Stimulated activated CD4-positive, alpha-beta T cell treated with anti-CD3 and anti-CD28 coated beads, Interleukin-4, amount 100 ng/mL, for 4 hours (primary cell): ENCODE measurements around the gene RAB24.
A peak's percentile ranks its signal among the peaks of the same experiment; 100 is the strongest.
"Not testable (repeated sequence)": the region's sequence is repeated elsewhere in the genome, so short reads cannot be mapped to it uniquely, and the experiment has no call there.

Experiments used
- DNase-seq, 2 experiments: peaks; one replicate each; pipeline ENCODE4 v3.0.0-alpha.2; 2020

RAB24 gene

DNA sequence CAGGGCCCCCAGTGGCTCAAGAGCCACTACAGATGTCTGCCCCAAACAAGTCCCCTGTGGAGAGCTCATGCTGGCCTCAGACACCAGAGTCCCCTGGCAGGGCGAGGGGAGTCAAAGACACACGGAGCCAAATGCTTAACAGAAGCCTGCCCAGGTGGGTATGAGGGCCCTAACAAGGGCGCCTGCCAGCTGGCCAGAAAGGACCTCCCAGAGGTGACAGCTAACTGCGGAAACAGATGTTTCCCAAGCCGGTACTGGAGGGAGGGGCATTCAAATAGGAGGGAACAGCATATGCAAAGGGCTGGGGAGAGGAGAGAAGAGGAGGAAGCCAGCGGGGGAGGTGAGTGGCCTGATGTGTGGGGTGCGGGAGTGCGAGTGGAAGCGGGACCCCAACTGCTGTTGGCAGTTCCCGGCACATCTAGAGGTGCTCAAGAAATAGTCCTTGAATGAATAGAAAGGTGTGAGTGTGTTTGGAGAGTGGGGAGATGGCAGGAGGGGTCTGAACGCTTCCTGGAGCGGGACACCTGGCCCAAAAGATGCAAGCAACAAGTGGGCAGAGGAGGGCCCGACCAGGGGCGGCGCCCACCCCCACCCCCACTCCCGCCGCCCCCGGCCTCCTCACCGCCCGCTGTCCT lies 7.4 kb upstream of the RAB24 start:
- no peak for DNase-seq

DNA sequence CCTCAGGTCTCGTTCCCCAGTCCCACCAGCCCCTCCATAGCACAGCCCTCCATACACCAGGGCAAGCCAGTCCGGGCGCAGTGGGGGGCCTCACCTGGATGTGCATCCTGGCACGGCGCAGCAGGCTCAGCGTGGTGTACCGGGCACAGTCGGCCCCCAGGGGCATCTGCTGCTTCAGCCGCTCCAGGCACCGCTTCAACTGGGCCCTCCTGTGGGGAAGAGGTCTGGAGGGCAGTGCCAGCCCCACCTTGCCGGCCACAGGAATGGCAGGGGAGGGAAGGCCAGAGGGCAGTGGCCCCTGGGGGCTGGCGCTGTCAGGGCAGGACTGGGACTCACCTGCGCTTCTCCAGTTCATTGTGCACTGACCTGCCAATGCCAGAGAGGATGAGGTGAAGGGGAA lies 6.8 kb upstream of the RAB24 start:
- no peak for DNase-seq

DNA sequence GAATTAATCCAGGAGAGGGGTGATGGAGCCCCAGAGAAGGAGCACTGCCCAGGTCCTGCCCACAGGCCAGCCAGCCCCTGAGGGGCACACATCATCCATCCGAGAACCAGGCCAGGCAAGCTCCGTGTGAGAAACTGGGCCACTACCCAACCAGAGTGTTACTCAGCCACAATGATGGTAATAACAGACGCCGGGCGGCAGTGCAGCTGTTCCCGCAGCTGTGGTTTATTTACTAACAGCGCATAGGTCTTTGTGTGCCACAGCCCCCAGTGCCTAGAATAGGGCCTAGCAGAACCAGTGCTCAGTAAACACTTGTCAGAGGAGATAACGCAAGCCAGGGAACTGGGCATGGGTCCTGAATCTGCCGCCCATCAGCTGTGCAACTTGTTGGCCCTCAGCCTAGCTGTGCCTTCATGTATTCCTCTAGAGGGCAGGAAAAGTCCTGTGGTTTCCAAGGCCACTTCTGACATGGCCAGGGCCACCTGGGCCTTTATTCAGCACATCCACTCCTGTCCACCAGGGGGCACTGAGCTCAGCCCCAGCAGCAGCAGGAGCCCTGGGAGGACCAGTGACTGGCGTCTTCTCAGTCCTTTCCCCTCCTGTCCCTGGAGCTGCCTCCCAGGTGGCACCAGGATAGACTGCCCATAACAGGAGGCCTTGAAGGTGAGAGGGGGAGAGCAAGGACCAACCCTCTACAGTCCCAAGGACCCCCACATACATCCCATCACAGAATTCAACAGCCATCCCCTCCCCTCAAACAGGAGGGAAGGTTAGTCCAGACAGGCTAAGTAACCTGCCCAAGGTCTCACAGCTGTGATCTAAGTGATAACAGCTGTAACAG lies 6.1 kb upstream of the RAB24 start:
- peak; percentile 59 to 62 for DNase-seq

DNA sequence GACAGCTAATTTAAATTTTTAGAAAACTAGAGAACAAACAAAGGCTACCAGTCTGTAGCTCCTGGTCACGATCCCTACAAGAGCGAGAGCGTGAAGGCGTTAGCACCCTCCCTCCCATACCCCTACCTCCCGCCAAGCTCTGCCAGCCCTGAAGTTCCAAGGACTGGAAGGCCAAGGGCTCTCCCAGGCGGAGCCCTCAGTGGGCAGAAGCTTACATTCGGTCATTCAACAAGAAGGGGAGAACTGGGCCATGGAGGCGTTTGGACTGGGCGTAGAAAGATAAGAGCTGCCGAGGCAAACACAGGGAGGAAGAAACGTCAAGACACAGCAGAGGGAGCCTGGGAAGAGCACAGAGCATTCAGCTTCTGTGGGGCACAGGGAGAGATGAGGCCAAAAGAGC lies 5.2 kb upstream of the RAB24 start:
- DNase-seq, result no peak

DNA sequence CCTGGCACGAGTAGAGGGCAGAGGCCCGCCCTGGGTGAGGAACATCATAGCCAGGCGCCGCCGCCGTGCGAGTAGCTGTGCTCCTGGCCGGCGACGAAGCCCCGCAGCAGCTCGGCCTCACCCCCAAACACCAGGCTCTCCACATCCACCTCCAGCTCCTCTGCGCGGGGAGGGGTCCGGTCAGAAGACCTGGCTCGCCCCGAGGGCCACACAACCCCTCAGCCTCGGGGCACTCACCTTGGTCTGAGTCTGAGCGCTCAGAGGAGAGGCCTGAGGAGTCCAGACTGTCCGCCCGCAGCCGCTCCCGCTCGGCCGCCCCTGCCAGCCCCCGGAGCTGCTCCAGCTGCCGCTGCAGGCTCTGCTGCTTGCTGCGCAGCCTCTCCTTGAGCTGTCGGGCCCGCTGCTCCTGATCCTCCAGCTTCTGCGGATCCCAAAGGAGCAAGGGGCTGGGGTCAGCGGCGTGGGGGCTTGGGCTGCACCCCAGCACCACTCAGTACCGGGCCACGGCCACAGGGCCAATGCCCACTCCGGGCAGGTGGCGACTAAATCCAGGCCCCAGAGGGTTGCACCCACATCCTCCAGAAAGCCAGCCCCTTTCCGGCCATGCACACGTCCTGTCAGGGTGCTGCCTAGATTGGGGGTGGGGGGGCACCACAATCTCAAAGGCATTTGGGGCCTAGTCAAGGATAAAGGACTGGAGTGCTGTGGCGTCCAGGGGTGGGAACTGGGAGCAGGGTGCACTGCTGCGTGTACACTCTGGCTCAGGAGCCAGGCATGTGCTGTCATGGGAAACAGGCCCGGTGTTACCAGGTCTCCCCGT lies 4.2 kb upstream of the RAB24 start:
- DNase-seq, result no peak

DNA sequence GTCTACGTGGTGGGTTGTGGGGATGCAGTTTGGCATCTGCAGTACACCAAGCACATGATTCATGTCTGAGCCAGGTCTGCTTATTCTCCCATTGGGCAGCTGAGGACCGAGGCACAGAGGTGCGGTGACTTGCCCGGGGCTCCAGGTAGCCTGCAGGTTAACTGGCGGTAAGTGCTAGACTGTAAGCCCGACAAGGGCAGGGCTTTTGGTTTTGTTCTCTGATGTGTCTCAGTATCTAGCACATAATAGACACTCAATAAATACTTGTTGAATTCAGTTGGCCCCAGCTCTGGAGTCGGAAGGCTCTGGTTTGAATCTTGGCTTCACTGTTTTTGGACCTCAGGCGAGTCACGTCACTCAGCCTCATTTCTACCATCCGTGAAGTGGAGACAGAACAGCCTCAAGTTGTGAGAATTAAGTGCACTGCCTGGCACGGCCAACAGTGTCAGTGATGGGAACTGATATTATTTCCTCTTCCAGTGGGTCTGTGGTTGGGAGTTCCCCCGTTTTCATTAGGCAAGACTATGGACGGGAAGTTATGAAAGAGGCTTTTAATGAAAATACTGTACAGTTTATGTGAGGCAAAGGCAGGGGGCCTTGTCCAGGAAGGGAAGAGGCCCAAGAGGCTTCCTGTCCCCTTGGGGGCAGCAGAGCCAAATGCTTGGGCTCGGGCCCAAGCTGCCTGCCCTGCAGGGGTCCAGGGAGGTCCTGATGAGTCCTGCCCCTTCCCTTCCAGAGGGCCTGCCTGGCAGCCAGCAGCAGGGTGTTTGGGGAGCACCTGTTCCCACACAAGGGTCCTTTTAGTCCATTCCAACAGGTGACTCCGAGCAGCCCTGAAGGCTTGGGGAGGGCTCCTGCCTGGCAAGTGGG lies 3.4 kb upstream of the RAB24 start:
- DNase-seq, result no peak

DNA sequence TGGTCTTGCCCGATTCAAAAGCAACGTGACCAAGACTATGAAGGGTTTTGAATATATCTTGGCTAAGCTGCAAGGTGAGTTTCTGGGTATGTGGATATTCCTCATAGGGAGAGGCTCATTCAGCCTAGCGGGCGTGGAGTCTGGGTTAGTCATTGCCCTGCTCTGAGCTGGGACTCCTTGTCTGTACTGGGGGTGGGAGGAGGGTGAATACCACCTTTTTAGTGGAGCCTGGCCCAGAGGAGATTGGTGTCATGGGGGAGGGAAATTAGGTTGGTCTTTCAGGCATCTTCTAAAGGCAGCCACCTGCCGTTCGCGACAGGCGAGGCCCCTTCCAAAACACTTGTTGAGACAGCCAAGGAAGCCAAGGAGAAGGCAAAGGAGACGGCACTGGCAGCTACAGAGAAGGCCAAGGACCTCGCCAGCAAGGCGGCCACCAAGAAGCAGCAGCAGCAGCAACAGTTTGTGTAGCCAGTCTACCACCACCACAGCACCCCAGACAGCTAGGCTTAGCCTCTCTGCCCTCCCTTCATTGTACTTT lies 2.7 kb upstream of the RAB24 start:
- DNase-seq, result not testable (repeated sequence)

DNA sequence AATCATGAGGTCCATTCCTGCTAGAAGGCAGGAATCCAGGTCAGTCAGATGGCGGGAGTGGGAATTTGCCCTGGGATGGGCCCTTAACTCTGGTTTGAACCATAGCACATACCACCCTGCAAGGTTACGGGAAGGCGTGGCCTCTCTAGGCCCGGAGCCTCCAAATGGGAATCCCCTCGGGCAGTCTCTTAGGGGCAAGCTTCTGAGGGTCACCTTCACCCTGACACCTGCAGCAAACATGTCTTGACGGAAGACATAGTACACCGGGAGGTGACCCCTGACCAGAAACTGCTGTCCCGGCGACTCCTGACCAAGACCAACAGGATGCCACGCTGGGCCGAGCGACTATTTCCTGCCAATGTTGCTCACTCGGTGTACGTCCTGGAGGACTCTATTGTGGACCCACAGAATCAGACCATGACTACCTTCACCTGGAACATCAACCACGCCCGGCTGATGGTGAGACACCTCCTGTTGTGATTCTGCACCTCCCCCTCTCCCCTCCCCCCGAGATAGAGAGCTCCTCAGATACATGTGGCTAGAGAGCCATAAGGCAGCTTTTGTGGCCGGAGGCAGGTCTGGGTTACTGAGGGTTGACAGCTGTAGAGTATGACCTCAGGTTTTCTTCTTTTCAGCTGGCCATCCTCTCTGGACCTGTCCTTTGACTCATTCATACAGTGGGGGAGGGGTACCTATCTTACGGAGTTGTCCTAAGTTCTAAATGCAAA lies 1.0 kb upstream of the RAB24 start:
- no peak for DNase-seq

DNA sequence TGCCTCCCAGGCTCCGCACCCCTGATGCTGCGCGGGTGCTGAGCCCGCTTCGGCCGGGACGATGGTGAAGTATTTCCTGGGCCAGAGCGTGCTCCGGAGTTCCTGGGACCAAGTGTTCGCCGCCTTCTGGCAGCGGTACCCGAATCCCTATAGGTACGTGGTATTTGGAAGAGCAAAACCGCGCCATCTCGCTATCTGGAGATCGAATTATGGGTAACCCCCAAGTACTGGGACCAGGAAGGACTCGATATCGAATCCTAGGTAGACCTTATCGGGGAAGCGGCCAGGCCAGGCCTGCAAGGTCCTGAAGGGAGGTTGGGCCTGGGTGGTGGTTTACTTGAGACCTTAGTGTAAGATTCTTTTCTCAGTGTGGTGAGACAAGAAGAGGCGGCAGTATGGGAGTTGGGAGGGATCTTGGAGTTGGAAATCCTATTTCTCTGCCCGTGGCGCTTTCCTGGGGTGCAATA lies 439 bp upstream of the RAB24 start:
- DNase-seq, result no peak

DNA sequence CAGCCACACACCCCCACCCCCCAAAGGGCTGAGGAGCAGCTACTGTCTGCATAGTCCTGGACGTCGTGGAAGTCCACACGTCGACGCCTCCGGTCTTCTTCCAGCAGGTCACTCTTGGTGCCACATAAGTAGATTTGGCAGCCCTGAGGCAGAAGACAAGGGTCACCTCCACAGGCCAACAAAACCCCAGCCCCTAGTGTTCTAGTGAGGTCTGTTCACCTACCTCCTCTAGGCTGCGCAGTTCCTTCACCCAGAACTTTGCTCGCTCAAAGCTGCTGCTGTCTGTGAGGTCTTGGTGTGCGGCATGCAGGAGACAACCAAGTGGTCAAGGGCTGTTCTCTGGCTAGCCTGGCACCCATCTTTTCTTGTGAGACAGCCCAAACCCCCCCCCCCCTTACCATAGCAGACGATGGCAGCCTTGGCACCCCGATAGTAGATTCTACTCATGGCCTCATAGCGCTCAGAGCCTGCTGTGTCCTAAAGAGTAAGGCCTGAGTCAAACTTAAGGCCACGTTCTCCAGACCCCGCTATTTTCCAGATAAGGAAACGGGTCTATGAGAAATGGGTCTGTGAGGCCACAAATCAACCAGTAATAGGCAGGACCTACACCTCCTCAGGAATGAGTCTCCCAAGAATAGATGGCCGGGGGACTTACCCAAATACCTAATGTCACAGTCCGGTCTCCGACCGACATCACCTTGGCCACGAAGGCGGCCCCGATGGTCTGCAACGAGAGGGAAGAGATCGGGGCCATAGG lies 987 bp downstream of the RAB24 start:
- DNase-seq, result no peak

DNA sequence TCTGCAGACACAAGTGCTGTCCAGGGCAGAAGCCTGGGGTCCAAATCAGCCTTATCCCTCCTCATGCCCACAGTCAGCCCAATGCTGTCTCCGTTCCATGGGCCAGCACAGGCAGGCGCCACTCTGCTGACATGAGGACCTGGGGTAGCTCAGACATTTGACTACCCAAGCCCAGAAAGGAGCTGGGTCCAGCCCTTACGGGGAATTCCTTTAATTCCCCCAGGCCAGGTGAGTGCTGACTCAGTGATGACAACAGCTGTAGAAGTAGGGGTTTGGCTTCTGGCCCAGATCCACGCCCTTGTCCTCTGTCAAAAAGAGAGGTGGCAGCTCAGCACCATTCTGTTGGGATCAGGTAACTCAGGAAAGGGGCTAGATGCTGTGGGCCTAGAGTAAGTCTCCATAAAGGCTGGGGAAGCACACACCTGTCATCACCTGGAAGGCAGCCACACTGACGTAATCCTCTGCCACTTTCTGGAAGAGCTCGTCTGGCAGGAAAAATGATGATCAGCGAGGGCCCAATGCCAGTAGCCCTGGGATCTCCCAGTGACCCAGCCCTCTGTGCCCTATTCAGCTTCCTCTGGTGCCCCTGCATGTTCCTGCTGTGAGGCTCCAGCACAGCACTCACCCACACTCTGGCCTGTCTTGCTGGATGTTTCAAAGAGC lies 1.9 kb downstream of the RAB24 start:
- no peak for DNase-seq

DNA sequence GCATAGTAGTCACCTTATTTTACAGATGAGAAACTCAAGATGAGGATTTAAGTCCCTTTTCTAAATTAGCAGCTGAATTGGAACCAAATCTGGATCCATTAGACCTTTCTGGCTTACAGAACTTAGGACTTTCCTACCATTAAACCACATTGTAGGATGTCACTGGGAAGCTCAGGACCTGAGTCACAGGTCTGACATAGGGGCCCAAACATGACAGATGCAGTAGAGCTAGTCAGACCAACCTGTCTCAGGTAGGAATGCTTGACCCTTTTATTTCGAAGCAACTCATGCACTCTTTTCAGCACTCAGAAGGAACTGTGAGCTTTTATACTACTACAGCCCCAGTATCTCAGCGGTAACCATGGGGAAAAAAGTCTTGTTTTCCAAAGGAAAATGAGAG lies 2.6 kb downstream of the RAB24 start:
- no peak for DNase-seq

DNA sequence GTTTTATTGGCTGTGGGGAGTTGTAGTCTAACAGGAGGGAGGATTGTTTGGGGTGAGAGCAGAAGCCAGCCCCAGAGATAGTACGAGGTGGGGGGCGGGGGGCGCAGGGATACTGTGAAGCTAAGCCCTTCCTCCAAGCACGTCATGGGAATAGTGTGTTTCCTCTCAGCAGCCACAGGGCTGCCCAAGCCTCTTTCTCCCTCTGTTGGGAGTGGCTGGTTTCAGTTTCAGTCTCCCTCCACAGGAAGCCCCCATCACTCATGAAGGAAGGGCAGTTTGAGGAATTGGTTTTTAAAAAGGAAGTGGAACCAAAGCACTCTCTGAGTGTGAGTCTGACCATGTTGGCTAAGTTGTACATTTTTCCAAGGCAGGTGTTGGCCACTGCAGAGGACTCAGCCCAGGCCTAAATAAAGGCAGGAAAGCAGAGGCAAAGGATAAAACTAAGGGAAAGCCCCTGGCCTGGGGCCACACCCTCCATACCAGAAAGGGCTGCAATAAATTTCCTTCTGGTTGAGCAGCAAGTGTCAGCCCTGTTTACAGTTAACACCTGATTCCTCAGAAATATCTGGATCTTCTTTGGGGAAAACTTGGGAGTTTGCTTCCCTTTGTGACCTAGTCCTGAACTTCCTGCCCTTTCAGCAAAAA lies 3.2 kb downstream of the RAB24 start:
- peak; percentile 17 to 68 for DNase-seq

DNA sequence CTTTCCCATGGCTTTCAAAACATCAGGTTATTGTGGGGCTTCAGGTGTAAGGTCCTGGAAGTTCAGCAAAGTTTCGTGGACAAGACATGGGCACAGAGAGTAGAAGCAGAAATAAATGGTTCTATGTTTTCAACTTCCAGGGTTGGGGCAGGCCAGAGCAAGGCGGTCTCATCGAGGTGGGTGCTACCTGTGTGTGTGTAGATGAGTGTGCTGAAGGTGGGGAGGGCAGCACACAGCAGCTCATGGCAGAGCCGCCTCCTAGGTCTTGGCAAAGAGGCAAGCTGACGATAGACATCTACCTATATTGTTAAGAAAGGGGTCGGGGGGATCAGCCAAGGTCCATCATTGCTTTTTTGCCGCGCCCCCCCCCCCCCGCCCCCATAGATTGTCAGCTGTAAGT lies 3.8 kb downstream of the RAB24 start:
- no peak for DNase-seq

DNA sequence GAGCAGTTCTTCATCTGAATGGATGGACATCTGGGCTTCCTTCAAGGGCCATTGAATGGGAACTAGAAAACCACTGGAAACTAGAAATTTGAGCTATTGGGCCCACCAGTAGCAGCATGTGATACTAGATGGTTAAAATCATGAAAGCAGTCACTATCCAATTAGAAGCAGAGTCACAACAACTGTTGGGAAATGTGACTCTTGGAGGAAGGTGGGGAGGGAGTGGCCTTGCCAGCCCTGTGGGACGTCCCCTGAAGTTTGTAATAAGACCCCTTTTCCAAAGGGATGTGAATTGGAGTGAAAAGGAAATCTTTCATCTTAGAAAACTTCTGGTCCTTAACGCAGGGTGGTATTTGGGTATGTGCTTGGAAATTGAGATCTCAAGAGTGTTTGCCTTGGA lies 5.6 kb downstream of the RAB24 start:
- DNase-seq, result no peak

DNA sequence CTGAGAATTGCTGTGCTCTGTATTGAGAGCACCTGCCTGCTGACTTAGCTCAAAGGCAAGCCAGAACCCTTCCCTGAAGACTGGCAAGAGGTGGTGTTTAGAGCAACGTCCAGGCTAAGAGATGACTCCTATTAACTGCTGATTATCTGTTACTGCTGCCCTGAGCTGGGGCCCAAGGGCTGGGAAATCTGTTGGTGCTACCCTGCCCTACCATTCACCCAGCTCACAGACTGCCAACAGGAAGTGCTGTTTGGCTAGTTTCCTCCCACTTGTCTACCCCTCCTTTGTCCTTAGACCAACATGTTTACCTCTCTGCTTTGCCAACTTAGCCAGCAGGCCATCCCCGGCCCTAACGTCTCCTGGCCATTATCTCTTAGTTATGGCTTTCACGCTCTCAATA lies 6.9 kb downstream of the RAB24 start:
- no peak for DNase-seq

DNA sequence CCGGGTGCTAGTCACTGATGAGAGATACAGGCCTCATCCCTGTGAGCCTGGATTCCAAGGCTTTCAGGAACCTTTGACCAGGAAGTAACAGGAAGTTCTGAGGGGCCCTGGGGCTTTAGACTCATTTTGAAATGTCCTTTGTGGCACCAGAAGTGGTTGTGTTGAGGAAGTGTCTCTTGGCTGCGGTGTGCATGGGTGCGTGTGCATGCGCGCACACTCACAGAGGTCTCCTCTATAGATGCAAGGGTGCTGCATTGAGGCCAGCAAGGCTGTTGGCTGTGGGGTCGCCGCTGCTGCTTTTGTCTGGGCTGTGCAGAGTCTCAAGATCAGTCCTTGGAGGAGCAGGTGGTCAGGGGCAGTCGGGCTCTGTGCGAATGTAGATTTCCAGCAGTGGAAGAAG lies 7.6 kb downstream of the RAB24 start:
- DNase-seq, result no peak

DNA sequence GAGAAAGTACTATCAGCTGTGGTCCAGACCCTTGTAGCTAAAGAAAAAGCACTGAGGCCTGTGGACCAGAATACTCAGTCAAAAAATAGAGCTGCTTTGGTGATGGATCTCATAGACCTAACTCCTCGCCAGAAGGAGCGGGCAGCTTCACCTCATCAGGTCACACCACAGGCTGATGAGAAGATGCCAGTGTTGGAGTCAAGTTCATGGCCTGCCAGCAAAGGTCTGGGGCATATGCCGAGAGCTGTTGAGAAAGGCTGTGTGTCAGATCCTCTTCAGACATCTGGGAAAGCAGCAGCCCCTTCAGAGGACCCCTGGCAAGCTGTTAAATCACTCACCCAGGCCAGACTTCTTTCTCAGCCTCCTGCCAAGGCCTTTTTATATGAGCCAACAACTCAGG lies 8.9 kb downstream of the RAB24 start:
- DNase-seq, result no peak

DNA sequence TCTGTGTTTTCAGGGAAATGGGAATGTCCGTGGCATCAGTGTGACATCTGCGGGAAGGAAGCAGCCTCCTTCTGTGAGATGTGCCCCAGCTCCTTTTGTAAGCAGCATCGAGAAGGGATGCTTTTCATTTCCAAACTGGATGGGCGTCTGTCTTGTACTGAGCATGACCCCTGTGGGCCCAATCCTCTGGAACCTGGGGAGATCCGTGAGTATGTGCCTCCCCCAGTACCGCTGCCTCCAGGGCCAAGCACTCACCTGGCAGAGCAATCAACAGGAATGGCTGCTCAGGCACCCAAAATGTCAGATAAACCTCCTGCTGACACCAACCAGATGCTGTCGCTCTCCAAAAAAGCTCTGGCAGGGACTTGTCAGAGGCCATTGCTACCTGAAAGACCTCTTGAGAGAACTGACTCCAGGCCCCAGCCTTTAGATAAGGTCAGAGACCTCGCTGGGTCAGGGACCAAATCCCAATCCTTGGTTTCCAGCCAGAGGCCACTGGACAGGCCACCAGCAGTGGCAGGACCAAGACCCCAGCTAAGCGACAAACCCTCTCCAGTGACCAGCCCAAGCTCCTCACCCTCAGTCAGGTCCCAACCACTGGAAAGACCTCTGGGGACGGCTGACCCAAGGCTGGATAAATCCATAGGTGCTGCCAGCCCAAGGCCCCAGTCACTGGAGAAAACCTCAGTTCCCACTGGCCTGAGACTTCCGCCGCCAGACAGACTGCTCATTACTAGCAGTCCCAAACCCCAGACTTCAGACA lies 9.5 kb downstream of the RAB24 start:
- no peak for DNase-seq
